ENCODE data around the gene ZNF33A. TPM values are rescaled to one million over a fixed set of nuclear protein-coding genes. Genes with fewer than 3 reads are reported as not detected.
"Not testable (repeated sequence)": the region's sequence is repeated elsewhere in the genome, so short reads cannot be mapped to it uniquely, and the experiment has no call there.

The ZNF33A gene
- 17.4 and 18.4 TPM in 2 replicates for total RNA-seq (2014; rRNA removed; shearing (Covaris generic))

DNA sequence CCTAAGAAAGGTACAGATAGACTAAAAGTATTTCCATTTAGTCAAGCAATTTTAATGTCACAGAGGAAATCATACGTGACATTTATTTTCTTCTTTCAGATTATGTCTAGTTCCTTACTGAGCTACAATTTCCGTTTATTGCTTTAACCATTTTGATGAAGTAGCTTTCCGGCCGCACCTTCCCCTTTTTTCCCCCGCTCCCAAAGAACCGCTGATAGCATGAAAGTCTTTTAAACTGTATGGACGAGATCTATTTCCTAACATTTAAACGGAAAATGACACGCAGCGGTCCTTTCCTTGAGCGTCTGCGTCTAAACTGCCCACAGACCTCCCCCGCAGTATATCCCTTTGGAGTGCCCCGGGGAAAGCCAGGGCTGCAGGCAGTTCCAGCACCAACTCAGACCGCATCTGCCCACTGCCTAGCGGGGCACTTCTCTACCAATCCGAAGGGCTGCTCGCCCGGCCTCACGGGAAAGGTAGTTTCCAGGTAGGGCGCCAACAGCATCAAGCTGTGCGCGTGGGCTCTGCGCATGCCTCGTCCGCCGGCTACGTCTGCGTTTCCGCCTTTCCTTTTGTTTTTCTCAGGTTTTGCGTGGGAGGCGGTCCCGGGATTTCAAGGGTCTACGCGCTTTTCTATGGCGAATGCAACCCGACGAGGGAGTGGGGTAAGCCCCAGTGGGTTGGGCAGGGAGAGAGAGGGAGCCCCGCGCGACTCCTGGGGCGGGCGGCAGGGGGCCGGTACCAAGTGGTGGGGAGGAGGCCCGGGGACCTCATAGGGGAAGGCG is at the start of gene ZNF33A:
TSS of gene ZNF33A (plus strand) at position 557 of the 785 bp plus-strand sequence. CDS start 1,667 bp downstream, outside the sequence.
- peak; percentile 93 for DNase-seq (ENCODE audit: low spot score)

DNA sequence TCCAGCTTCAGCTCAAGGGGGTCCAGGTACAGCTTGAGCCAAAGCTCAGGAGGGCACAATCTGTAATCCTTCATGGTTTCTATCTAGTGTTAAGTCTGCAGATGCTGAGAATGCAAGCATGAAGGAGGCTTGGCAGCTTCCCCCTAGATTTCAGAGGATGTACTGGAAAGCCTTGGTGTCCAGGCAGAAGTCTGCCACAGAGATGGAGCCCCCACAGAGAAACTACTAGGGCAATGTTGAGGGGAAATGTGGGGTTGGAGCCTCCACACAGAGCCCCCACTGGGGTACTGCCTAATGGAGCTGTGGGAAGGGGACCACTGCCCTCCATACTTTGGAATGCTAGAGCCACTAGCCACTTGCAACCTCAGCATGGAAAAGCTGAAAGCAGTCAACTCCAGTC is 45.5 kb upstream of the ZNF33A start:
- no peak for DNase-seq (ENCODE audit: low spot score)

DNA sequence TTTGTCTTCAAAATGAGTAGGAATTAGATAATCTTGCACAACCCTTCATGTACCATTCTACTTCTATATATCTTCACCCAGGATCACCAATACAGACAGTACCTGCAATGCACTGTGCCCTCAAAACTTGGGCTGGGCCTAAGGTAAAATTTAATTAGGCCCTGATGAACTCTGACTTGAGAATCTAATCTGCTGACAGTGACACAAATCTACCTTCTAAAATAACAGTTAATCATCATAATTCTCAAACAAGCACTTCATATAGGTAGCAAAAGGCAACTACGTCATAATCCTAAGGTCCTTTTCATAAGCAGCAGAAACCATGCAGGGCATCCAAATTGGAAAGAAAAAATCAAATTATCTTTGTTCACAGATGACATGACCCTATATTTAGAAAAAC is 38.1 kb upstream of the ZNF33A start:
- DNase-seq (ENCODE audit: low spot score): no peak

DNA sequence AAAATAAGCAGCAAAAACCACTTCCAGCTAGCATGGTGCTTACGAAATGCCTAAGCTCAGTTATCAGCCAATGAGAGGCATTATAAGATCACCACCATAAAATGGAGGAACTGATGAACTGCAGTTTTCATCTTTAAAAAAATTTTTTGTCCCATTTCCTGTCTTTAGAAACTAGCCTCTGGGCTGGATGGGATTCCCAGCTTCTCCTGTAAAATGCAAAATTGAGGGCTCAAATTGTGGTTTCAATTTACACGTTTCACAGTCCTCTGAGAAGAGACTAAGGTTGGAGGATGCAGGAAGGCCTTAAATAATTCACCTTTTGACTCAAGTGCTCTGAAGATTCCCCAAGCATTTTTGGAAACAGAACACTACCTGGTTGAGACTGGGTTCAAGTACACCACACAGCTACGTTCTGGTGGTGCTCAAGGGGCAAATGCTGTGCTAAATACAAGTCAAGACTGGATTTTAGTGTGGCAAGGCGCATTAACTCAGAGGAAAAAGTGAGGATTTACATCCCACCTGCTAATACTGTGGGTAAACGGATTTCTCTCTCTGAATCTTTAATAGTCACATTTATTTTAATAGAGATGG is 35.0 kb upstream of the ZNF33A start:
- peak; percentile 23 for DNase-seq (ENCODE audit: low spot score)

DNA sequence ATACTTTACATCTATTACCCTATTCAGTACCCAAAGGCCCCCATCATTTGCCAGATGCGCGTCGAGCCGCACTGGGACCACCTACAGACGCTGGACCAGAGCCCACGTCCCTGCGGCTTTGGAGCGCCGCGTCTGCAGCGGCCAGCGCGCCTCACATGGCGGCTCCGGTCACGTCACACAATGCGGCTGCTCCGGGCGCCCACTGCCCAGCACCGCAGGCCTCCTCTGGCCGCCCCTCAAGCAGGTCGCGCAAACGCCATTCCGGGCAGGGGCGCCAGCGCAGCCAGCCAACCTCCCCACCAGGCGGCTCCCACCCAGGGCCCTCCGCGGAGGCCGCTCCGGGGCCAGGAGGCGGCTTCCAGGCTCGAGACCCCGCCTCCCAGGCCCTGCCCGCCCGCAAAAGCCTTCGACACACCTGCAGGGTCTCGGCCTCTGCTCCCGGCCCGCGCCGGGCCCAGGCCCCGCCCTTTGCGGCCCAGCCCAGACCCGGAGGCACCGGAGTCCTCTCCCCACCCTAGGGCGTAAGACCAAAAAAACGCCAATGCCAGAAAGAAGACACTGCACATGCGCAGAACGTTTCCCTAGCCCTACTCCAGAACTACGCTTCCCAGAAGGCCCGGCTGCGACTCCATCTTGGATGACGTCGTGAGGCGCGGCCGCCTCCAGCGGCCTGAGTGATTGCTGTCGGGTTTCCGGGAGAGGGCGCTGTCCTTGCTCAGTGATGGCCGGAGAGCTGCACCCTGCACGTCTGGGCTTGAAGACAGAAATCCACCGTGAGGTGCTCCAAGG is 34.2 kb upstream of the ZNF33A start, which contains the start of gene ZNF25:
TSS of gene ZNF25 (minus strand) at position 557 of the 789 bp plus-strand sequence. CDS start 4,925 bp downstream, outside the sequence.
- DNase-seq (ENCODE audit: low spot score): peak; percentile 99

DNA sequence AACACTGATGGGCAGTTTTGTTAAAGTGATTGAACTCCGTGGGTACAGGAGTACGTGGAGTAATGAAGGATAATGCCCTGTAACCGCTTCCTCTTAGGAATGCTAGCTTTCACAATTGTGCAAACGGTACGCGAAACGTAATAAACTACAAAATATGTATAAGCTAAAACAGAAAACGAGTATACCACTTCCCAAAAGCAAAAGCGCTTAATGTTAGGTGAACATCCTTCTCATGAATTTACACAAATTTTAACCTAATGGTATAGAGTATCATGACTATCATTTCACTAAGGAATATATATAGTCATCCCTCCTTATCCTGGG is 33.6 kb upstream of the ZNF33A start:
- DNase-seq (ENCODE audit: low spot score): no peak

DNA sequence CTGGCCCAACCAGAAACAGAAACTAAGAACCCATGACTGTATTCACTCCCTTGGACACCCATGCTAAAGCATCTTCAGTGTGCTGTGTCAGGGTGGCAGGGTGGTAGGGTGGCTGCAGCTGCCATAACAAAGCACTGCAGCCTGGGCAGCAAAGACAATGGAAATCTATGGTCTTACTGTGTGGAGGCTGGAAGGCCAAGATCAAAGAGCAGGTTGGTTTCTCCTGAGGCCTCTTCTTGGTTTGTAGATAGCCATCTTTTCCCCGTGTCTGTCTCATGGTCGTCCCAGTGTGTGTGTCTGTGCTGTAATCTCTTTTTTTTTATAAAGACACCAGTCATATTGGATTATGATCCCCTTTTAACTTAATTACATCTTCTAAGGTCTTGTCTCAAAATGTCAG is 18.8 kb upstream of the ZNF33A start:
- DNase-seq (ENCODE audit: low spot score): no peak

DNA sequence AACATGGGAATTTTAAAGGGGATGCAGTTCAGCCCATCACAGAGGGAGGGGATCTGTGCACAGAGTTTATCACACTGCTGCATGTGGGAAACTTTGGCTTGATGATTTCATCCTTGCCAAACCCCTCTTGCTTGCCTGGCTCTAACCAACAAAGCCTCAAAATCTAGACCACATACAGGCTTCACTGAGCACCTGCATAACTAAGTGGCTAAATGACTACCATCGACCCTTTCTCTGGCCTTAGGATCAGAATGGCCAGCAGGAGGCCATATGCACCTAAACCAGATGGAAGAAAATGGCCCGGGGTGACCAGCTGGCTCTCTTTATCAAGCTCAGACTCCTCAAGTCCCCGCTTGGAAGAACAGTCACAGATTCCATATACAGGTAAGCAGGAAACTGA is 18.4 kb upstream of the ZNF33A start:
- no peak for DNase-seq (ENCODE audit: low spot score)

DNA sequence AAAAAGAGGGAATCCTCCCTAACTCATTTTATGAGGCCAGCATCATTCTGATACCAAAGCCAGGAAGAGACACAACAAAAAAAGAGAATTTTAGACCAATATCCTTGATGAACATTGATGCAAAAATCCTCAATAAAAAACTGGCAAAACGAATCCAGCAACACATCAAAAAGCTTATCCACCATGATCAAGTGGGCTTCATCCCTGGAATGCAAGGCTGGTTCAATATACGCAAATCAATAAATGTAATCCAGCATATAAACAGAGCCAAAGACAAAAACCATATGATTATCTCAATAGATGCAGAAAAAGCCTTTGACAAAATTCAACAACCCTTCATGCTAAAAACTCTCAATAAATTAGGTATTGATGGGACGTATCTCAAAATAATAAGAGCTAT is 11.6 kb upstream of the ZNF33A start:
- DNase-seq (ENCODE audit: low spot score): not testable (repeated sequence)

DNA sequence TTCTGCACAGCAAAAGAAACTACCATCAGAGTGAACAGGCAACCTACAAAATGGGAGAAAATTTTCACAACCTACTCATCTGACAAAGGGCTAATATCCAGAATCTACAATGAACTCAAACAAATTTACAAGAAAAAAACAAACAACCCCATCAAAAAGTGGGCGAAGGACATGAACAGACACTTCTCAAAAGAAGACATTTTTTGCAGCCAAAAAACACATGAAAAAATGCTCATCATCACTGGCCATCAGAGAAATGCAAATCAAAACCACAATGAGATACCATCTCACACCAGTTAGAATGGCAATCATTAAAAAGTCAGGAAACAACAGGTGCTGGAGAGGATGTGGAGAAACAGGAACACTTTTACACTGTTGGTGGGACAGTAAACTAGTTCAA is 10.0 kb upstream of the ZNF33A start:
- DNase-seq (ENCODE audit: low spot score): not testable (repeated sequence)

DNA sequence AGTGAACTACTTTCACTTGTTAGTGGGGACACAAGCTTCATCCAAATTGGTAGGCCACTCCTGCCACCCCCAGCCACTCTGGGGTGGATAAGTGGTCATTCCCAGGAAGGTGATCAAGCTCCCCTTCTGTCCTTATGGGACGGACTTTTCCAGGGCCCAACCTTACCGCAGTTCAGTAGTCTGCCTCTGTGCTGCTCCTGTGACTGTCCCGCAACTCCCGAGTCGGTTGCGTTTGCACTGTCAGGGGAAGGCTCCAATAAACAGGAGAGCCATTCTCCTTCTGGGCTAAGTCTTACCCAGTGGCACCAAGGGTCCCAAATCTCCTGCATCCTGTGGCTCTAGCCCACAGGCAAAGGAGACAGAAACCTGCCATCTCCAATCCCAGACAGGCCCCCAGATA is 7.4 kb upstream of the ZNF33A start:
- no peak for DNase-seq (ENCODE audit: low spot score)

DNA sequence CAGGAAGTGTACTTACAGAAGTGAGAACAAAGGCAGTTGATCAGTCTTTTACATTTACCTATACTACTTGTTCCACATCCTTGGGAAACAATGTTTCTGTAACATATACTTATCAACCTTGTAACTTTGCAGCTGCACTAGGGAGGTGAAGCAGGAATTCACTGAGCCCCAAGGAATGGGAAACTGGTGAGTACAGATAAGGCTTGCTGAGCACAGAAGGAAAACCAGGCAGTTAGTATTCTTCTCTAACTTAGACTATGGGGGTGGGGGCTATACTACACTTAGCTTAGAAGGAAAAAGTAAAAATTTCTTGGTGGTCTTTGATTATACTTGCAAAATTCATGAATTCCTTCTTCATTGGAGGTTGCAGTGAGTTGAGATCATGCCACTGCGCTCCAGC is 6.9 kb upstream of the ZNF33A start:
- no peak for DNase-seq (ENCODE audit: low spot score)

DNA sequence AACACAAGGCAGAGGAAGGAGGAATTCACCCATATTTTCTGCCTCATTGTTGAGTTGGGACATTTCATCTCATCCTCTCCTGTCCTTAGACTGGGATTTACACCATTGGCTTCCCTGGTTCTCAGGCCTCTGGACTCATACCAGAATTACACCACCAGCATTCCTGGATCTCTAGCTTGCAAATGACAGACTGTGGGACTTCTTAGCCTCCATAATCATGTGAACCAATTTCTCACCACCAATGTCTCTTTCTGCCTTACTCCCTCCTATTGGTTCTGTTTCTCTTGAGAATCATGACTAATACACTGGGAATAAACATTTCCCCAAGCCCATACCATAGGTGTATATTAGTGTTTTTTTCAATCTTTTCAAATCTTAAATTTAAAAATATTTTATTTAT is 2.9 kb upstream of the ZNF33A start:
- DNase-seq (ENCODE audit: low spot score): no peak

DNA sequence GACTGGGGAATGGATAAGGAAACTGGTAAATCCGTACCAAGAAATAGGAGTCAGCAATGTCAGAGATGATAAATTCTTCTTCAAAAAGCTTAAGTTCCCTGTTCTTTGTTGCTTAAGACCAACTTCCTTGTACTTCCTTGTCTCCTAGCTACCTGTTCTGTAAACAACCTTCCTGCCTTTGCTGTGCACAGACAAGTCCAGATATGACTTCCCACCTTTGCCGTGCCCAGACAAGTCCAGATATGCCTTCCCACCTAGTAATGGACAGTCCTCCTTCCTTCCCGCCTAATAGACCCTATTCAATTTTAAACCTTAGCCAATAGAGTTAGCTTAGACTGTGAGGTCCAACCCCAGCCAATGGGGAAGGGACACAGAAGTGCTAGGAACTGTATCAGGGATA is 2.5 kb upstream of the ZNF33A start:
- no peak for DNase-seq (ENCODE audit: low spot score)

DNA sequence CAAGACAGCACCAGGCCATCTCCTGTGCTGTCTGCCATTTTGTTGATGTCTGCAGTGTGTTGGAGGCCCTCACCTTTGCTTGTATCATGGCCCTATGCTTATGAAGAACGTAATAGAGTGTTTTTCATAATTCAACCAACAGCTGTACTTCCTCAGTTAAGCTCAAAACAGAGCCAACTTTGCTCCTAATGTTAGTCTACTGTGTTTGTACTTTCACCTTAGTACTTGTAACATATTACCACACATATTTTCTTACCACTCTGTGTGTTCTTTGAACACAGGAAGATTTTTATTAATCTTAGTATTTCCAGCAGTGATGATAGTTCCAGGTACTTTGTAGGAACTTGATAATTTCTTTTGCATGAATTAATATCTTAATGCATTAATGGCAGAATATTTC is 5.9 kb downstream of the ZNF33A start:
- no peak for DNase-seq (ENCODE audit: low spot score)

DNA sequence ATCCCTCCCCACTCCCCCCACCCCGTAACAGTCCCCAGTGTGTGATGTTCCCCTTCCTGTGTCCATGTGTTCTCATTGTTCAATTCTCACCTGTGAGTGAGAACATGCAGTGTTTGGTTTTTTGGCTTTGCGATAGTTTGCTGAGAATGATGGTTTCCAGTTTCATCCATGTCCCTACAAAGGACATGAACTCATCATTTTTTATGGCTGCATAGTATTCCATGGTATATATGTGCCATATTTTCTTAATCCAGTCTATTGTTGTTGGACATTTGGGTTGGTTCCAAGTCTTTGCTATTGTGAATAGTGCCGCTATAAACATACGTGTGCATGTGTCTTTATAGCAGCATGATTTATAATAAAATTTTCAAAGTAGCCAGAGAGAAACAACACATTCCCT is 8.6 kb downstream of the ZNF33A start:
- DNase-seq (ENCODE audit: low spot score): not testable (repeated sequence)

DNA sequence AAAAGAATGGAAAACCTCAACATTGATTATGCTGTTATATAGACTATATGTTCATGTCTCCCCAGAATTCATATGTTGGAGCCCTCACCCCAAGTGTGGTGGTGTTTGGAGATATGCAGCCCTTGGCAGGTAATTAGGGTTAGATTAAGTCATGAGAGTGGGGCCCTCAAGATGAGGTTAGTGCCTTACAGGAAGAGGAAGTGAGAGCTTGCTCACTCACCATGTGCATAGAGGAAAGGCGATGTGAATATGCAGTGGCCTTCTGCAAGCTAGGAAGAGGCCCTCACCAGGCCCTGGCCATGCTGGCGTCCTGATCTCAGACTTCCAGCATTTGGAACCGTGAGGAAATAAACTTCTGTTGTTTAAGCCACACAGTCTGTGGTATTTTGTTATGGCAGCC is 14.8 kb downstream of the ZNF33A start:
- no peak for DNase-seq (ENCODE audit: low spot score)

DNA sequence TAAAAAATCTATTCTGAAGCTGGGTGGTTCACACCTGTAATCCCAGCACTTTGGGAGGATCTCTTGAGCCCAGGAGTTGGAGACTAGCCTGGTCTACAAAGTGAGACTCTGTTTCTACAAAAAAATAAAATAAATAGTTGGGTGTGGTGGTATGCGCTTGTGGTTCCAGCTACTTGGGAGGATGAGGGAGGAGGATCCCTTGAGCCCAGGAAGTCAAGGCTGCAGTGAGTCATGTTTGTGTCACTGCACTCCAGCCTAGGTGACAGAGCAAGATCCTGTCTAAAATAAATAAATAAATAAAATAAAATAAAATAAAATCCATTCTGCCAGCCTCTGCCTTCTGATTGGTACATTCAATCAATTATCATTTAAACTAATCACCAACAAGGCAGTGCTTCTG is 17.5 kb downstream of the ZNF33A start:
- peak; percentile 31 for DNase-seq (ENCODE audit: low spot score)

DNA sequence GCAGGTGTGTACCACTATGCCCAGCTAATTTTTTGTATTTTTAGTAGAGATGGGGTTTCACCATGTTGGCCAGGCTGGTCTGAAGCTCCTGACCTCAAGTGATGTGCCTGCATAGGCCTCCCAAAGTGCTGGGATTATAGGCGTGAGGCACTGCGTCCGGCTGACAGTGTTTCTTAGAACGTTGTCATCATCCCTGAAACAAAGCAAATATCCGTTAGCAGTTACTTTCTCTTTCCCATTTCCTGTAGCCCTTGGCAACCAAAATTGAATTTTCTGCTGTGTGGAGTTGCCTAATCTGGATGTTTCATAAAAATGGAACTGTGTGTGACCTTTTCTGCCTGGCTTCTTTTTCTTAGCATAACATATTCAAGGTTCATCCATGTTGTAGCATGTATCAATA is 22.4 kb downstream of the ZNF33A start:
- no peak for DNase-seq (ENCODE audit: low spot score)

DNA sequence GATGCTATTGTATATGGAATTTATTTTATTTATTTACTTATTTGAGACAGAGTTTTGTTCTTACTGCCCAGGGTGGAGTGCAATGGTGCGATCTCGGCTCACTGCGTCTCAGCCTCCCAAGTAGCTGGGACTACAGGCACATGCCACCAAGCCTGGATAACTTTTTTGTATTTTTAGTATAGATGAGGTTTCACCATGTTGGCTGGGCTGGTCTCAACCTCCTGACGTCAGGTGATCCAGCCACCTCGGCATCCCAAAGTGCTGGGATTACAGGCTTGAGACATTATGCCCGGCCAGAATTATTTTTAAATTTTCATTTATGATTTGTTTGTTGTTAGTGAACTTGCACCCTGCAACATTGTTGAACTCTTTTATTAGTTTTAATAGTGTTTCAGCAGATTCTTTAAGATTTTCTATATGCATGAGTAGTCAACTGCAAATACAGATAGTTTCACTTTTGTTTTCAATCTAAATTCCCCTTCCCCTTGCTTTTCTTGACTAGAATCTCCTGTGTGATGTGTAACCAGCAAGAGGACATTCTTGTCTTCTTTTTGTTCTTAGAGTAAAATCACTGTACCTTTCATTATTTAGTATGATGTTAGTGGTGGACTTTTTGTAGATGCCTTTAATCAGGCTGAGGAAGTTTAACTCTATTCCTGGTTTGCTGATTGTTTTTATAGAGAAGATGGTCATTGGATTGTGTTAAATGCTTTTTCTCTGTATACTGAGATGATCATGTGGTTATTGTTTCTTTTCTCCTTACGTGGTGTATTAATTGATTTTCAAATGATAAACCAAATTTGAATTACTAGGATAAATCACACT is 27.8 kb downstream of the ZNF33A start:
- peak; percentile 26 for DNase-seq (ENCODE audit: low spot score)

DNA sequence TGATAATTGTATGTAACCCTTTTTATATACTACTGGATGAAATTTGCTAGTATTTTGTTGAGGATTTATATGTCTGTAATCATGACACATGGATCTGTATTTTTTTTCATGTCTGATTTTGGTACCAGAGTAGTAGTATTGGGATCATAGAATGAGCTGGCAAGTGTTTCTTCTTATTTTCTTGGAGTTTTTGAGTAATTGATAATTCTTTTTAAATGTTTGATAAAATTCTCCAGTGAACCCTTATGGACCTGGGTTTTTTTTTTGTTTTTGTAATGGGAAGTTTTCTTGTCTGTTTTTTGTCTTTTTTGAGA is 28.4 kb downstream of the ZNF33A start:
- no peak for DNase-seq (ENCODE audit: low spot score)

DNA sequence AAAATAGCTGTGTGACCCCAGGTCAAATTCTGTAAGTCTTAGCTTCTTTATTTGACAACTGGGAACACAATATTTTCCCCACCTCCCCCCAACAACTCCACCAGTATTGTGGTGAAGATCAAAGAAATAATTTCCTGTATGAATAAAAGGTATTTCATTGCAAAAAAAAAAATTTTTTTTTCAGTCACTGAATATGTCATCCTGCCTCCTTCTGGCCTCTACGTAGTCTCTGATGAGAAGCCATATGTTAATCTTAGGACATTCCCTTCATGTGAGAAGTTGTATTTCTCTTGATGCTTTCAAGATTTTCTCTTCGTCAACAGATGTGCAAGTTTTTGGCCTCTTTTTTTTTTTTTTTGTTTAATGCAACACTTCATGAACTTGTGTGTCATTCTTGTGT is 33.0 kb downstream of the ZNF33A start:
- DNase-seq (ENCODE audit: low spot score): no peak
